Loucy (cell line): ENCODE results near the gene SENP3.

Experiments
- H2AFZ ChIP-seq: fragments of 200-600 bp; sonication (generic); 2 replicates; pipeline ENCODE4 v1.6.0; 2016; ENCODE audit warnings: antibody characterized with exemption, mild to moderate bottlenecking, low read length, moderate library complexity
- H3F3A ChIP-seq: fragments of 200-600 bp; 2 replicates; pipeline ENCODE4 v1.6.0; 2016; ENCODE audit warnings: antibody characterized with exemption, low read depth, mild to moderate bottlenecking
- H3K27me3 ChIP-seq: fragments of 200-600 bp; sonication (generic); 2 replicates; pipeline ENCODE4 v1.6.1; 2014; ENCODE audit warnings: low read length, mild to moderate bottlenecking; ENCODE audit not compliant: insufficient read depth, poor library complexity, severe bottlenecking
- H3K36me3 ChIP-seq: fragments of 200-600 bp; sonication (generic); 2 replicates; pipeline ENCODE4 v1.6.1; 2016; ENCODE audit warnings: low read length; ENCODE audit not compliant: insufficient read depth
- H3K4me1 ChIP-seq: fragments of 200-600 bp; sonication (generic); 2 replicates; pipeline ENCODE4 v1.5.1; 2014; ENCODE audit warnings: low read length, mild to moderate bottlenecking; ENCODE audit not compliant: insufficient read depth, poor library complexity, severe bottlenecking
- H3K4me2 ChIP-seq: fragments of 200-600 bp; sonication (generic); 2 replicates; pipeline ENCODE4 v1.6.0; 2014; ENCODE audit warnings: antibody characterized with exemption, low read length, low read depth, mild to moderate bottlenecking; ENCODE audit not compliant: poor library complexity, severe bottlenecking
- H3K4me3 ChIP-seq: fragments of 200-600 bp; sonication (generic); 2 replicates; pipeline ENCODE4 v1.5.1; 2014; ENCODE audit warnings: low read length, mild to moderate bottlenecking, mixed read lengths; ENCODE audit not compliant: poor library complexity, severe bottlenecking
- H3K79me2 ChIP-seq: fragments of 200-600 bp; sonication (generic); 2 replicates; pipeline ENCODE4 v1.6.1; 2014; ENCODE audit warnings: low read length; ENCODE audit not compliant: insufficient read depth
- H3K9ac ChIP-seq: fragments of 200-600 bp; sonication (generic); 2 replicates; pipeline ENCODE4 v1.6.0; 2014; ENCODE audit warnings: mild to moderate bottlenecking, low read depth, low read length, moderate library complexity; ENCODE audit not compliant: poor library complexity, severe bottlenecking
- H3K9me2 ChIP-seq: fragments of 200-600 bp; sonication (generic); replicated peaks from 2 replicates; pipeline ENCODE4 v1.6.1; 2016; ENCODE audit warnings: low read depth, low read length, mixed read lengths
- H3K9me3 ChIP-seq: fragments of 200-600 bp; sonication (generic); 2 replicates; pipeline ENCODE4 v1.6.1; 2014; ENCODE audit warnings: mild to moderate bottlenecking, antibody characterized with exemption, low read length, low read depth; ENCODE audit not compliant: insufficient read depth
- H4K20me1 ChIP-seq: fragments of 200-600 bp; sonication (generic); 2 replicates; pipeline ENCODE4 v1.6.0; 2014; ENCODE audit warnings: antibody characterized with exemption, low read length, mild to moderate bottlenecking; ENCODE audit not compliant: insufficient read depth, poor library complexity, severe bottlenecking
- CTCF ChIP-seq: fragments of 200-600 bp; sonication (generic); conservative IDR thresholded peaks from 2 replicates; pipeline ENCODE4 v1.5.1; 2014; ENCODE audit warnings: mild to moderate bottlenecking, antibody characterized with exemption, low read length
- EZH2phosphoT487 ChIP-seq: fragments of 200-600 bp; IDR thresholded peaks from 2 replicates; pipeline ENCODE4 v1.6.1; 2018; ENCODE audit warnings: antibody characterized with exemption, mild to moderate bottlenecking, moderate library complexity, borderline replicate concordance

Gene SENP3

GRCh38 chr17:7513850-7514419 lies 47.8 kb upstream of the SENP3 start:
- H3K9me2 ChIP-seq: no peaks in the 10 kb centered on the region
- no peaks in the 10 kb centered on the region for H3K4me1 ChIP-seq
- H3K27me3 ChIP-seq: no peaks in the 10 kb centered on the region
- peaks cover 28% of the 10 kb centered on the region for H4K20me1 ChIP-seq
- peaks cover 57% of the 10 kb centered on the region for H3K36me3 ChIP-seq
- H3K9me3 ChIP-seq: no peaks in the 10 kb centered on the region
- peaks cover 9% of the 10 kb centered on the region; the same call in 1 of the 2 replicates for H3F3A ChIP-seq
- H3K79me2 ChIP-seq: no peaks in the 10 kb centered on the region
- H3K9ac ChIP-seq: no peak overlapping the region
- H2AFZ ChIP-seq: no peak overlapping the region
- H3K4me2 ChIP-seq: no peak overlapping the region
- no peak overlapping the region for H3K4me3 ChIP-seq
- no peak for TF ChIP-seq EZH2phosphoT487
- TF ChIP-seq CTCF: no peak

GRCh38 chr17:7515911-7516610 lies 45.7 kb upstream of the SENP3 start:
- no peaks in the 10 kb centered on the region for H3K9me3 ChIP-seq
- H3K36me3 ChIP-seq: peaks cover 36% of the 10 kb centered on the region; the same call in 1 of the 2 replicates
- H3K4me1 ChIP-seq: no peaks in the 10 kb centered on the region
- no peaks in the 10 kb centered on the region for H3K79me2 ChIP-seq
- no peak overlapping the region for H3K4me2 ChIP-seq
- H3K9ac ChIP-seq: no peak overlapping the region
- H2AFZ ChIP-seq: no peak overlapping the region
- H3K27me3 ChIP-seq: no peaks in the 10 kb centered on the region
- H3F3A ChIP-seq: peaks cover 9% of the 10 kb centered on the region; the same call in 1 of the 2 replicates
- no peak overlapping the region for H3K4me3 ChIP-seq
- H3K9me2 ChIP-seq: no peaks in the 10 kb centered on the region
- peaks cover 22% of the 10 kb centered on the region for H4K20me1 ChIP-seq
- TF ChIP-seq CTCF: no peak
- TF ChIP-seq EZH2phosphoT487: no peak

GRCh38 chr17:7523033-7523432 lies 38.7 kb upstream of the SENP3 start:
- no peaks in the 10 kb centered on the region for H4K20me1 ChIP-seq
- no peak overlapping the region for H3K4me2 ChIP-seq
- no peaks in the 10 kb centered on the region for H3K79me2 ChIP-seq
- H2AFZ ChIP-seq: no peak overlapping the region; the same call in 1 of the 2 replicates
- no peak for TF ChIP-seq EZH2phosphoT487
- peak; percentile 73 for TF ChIP-seq CTCF
- no peaks in the 10 kb centered on the region for H3K9me3 ChIP-seq
- H3K4me1 ChIP-seq: peaks cover 4% of the 10 kb centered on the region
- H3F3A ChIP-seq: no peaks in the 10 kb centered on the region
- H3K27me3 ChIP-seq: no peaks in the 10 kb centered on the region
- no peak overlapping the region for H3K9ac ChIP-seq
- no peaks in the 10 kb centered on the region for H3K9me2 ChIP-seq
- H3K4me3 ChIP-seq: no peak overlapping the region
- H3K36me3 ChIP-seq: no peaks in the 10 kb centered on the region
